Psoas muscle (tissue), 8 donors: Measurements from ENCODE around the gene CLDN25. TPM values are rescaled to one million over a fixed set of nuclear protein-coding genes. Genes with fewer than 3 reads are reported as not detected.

Source experiments
- ATAC-seq, 4 donors: fragments of 200-7000 bp; cut with Tn5 transposase; one replicate each; pipeline ENCODE4 v1.9.1; 2020; ENCODE audit warnings: moderate library complexity in 3 of 4, mild to moderate bottlenecking in 2 of 4
- DNase-seq, 2 donors: peaks; one replicate each; pipeline ENCODE4 v3.0.0-alpha.2; 2020
- H3K27ac ChIP-seq: fragments of 200-600 bp; one replicate; pipeline ENCODE4 v1.8.0; 2022
- H3K27me3 ChIP-seq, 3 donors: fragments of 200-600 bp in 1 of 3; one replicate each; pipeline versions ENCODE4 v1.6.1 to v1.8.0; 2013 to 2022; ENCODE audit warnings: low read length in 2 of 3, mild to moderate bottlenecking in 2 of 3, moderate library complexity in 1 of 3; ENCODE audit not compliant: insufficient read depth in 3 of 3
- H3K36me3 ChIP-seq, 2 donors: fragments of 200-600 bp in 1 of 2; one replicate each; pipeline versions ENCODE4 v1.6.1 to v1.8.0; 2013 to 2022; ENCODE audit warnings: low read depth in 1 of 2, mild to moderate bottlenecking in 1 of 2, moderate library complexity in 1 of 2; ENCODE audit not compliant: insufficient read depth in 1 of 2
- H3K4me1 ChIP-seq: fragments of 200-600 bp; one replicate; pipeline ENCODE4 v1.8.0; 2022
- H3K4me3 ChIP-seq: fragments of 200-600 bp; one replicate; pipeline ENCODE4 v1.8.0; 2022; ENCODE audit warnings: mild to moderate bottlenecking
- H3K9me3 ChIP-seq: fragments of 200-600 bp; one replicate; pipeline ENCODE4 v1.8.0; 2022
- WGBS, 3 donors: extraction: QIAGEN DNeasy Blood & Tissue Kit; methylation state at CpG; one replicate each; pipeline versions ENCODE4 v1.1.6 to v1.1.7; 2013; 5-methylcytosine and 5-hydroxymethylcytosine counted together
- intact Hi-C, 2 donors: fragments of 100-400 bp; cut with DNase I; formaldehyde crosslinking; loops; one replicate each; pipeline versions ENCODE4 v1.11.0 to v1.14.2; 2022
- polyA plus RNA-seq, 3 donors: library from polyadenylated mRNA; stranded (reverse); fragments of 200-250 nt; gene quantifications; one replicate each; pipeline ENCODE4 v1.2.3, GENCODE V29; 2013
- total RNA-seq, 4 donors: library from RNA; stranded (reverse); fragmentation: NEBNext Ultra II Directional in 2 of 4; extraction: Animal tissue kit (Norgen Biotek cat#: 25700) in 2 of 4; gene quantifications; one replicate each; pipeline versions ENCODE4 v1.2.1 to v1.2.4, GENCODE V29; 2021 to 2023
- TF ChIP-seq, protein P1 (sequence below): fragments of 200-600 bp; IDR thresholded peaks from one replicate; pipeline ENCODE4 v1.8.0; 2022; ENCODE audit warnings: antibody characterized with exemption
- donor health status: healthy with polysubstance abuse.
- donor health status: DM: no; HTN: no; CAD: no; lungs with moderate emphysema.
- donor health status: Bipolar disorder and iron deficiency.
- donor health status: healthy.
- donor health status: DM: yes; HTN: yes; CAD: no.
- donor health status: DM: no; HTN: no; CAD: no.
- donor health status: DM: no; HTN: no; CAD: no.
- donor health status: DM: yes; HTN: yes; CAD: no.

The CLDN25 gene
- total and polyA plus RNA-seq, 7 donors, result not detected

DNA sequence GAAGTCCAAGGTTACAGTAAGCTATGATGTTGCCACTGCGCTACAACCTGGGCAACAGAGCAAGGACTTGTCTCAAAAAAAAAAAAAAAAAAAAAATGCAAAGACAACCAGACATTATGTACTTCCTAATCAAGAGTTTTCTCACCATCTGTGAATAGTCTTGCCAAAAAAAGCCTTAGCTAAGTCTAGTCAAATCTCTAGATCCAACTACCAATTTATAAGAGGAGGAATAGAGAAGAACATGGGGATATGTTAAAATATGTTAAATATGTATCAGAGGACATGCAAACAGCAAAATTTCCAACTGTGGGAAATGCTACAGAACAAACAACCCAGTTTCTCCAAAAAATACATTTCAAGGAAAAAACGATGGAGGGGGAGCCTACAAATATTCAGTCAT lies 50.2 kb downstream of the CLDN25 start:
- WGBS, 3 donors, result 90 to 94% (median 91%) methylated on average over 2 of the region's 2 CpGs
- intact Hi-C loops, result loop anchor here in 1 of 2 donors (5.0 kb wide), 1 partner anchor 32 kb away; no protein-coding TSS in a partner anchor
- no peaks in the 10 kb centered on the region for H3K4me1 ChIP-seq
- DNase-seq, result no peak
- no peaks in the 10 kb centered on the region for H3K27me3 ChIP-seq
- H3K36me3 ChIP-seq, result peaks cover 11 to 99% of the 10 kb centered on the region in 2 donors
- ATAC-seq, result no peak
- no peaks in the 10 kb centered on the region for H3K9me3 ChIP-seq
- H3K27ac ChIP-seq, result no peak overlapping the region
- H3K4me3 ChIP-seq, result no peak overlapping the region
- TF ChIP-seq, protein P1, sequence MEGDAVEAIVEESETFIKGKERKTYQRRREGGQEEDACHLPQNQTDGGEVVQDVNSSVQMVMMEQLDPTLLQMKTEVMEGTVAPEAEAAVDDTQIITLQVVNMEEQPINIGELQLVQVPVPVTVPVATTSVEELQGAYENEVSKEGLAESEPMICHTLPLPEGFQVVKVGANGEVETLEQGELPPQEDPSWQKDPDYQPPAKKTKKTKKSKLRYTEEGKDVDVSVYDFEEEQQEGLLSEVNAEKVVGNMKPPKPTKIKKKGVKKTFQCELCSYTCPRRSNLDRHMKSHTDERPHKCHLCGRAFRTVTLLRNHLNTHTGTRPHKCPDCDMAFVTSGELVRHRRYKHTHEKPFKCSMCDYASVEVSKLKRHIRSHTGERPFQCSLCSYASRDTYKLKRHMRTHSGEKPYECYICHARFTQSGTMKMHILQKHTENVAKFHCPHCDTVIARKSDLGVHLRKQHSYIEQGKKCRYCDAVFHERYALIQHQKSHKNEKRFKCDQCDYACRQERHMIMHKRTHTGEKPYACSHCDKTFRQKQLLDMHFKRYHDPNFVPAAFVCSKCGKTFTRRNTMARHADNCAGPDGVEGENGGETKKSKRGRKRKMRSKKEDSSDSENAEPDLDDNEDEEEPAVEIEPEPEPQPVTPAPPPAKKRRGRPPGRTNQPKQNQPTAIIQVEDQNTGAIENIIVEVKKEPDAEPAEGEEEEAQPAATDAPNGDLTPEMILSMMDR, result no peak

Other genes with a start within 250 kb of the CLDN25 start
- gene TMPRSS5, start 73.5 kb upstream of the CLDN25 start, total RNA-seq, result 1 to 10 TPM in 2 of 4 donors, under 1 TPM in 2; 0.36 to 1.4 (median 0.79) TPM
- 1 to 10 TPM in 1 of 3 donors, under 1 TPM in 2; 0.68 to 1.1 (median 0.73) TPM for gene TMPRSS5, start 73.5 kb upstream of the CLDN25 start, polyA plus RNA-seq
- 10 to 100 TPM; 10.8 to 17.5 (median 16.7) TPM for gene ZW10, start 6.1 kb upstream of the CLDN25 start, total RNA-seq
- 10 to 100 TPM; 11.7 to 26.6 (median 13.2) TPM for gene ZW10, start 6.1 kb upstream of the CLDN25 start, polyA plus RNA-seq
- 100 to 1,000 TPM in 3 of 4 donors, 10 to 100 TPM in 1; 89.1 to 120 (median 114) TPM for gene USP28, start 95.8 kb downstream of the CLDN25 start, total RNA-seq
- 100 to 1,000 TPM in 1 of 3 donors, 10 to 100 TPM in 2; 35.4 to 224 (median 46.2) TPM for gene USP28, start 95.8 kb downstream of the CLDN25 start, polyA plus RNA-seq
- gene HTR3B, start 125.0 kb downstream of the CLDN25 start, total RNA-seq, result not detected
- gene HTR3B, start 125.0 kb downstream of the CLDN25 start, polyA plus RNA-seq, result under 1 TPM in 1 of 3 donors, not detected in 2; 0.01 TPM
- gene HTR3A, start 195.3 kb downstream of the CLDN25 start, total RNA-seq, result not detected
- 1 to 10 TPM in 1 of 3 donors, under 1 TPM in 1, not detected in 1; 0.03 to 1.4 TPM for gene HTR3A, start 195.3 kb downstream of the CLDN25 start, polyA plus RNA-seq